Trophoblast cell (in vitro differentiated cells and primary cell): Measurements from ENCODE around the gene ASIC4.

Source experiments
- DNase-seq, 2 donors: peaks; one replicate each; pipeline ENCODE4 v3.0.0-alpha.2; 2016
- H2AFZ ChIP-seq: 2 replicates; pipeline ENCODE4 v1.6.1; 2013; ENCODE audit warnings: low read length, moderate library complexity, mild to moderate bottlenecking; ENCODE audit not compliant: insufficient read depth, poor library complexity
- H2AK5ac ChIP-seq: 2 replicates; pipeline ENCODE4 v1.6.1; 2013; ENCODE audit warnings: mild to moderate bottlenecking, low read length
- H2BK120ac ChIP-seq: 2 replicates; pipeline ENCODE4 v1.6.1; 2013; ENCODE audit warnings: low read length, mild to moderate bottlenecking, moderate library complexity; ENCODE audit not compliant: insufficient read depth, poor library complexity
- H2BK12ac ChIP-seq: 2 replicates; pipeline ENCODE4 v1.6.1; 2013; ENCODE audit warnings: mild to moderate bottlenecking, low read length, moderate library complexity
- H2BK5ac ChIP-seq: 2 replicates; pipeline ENCODE4 v1.6.1; 2013; ENCODE audit warnings: low read length, low read depth, moderate library complexity, mild to moderate bottlenecking; ENCODE audit not compliant: poor library complexity
- H3K14ac ChIP-seq: 2 replicates; pipeline ENCODE4 v1.6.1; 2013; ENCODE audit warnings: mild to moderate bottlenecking, low read length
- H3K18ac ChIP-seq: 2 replicates; pipeline ENCODE4 v1.6.1; 2013; ENCODE audit warnings: mild to moderate bottlenecking, low read length
- H3K23ac ChIP-seq: 2 replicates; pipeline ENCODE4 v1.6.1; 2013; ENCODE audit warnings: low read length
- H3K27ac ChIP-seq: 2 replicates; pipeline ENCODE4 v1.5.1; 2013; ENCODE audit warnings: low read depth, mild to moderate bottlenecking, inconsistent platforms, low read length, moderate library complexity
- H3K27me3 ChIP-seq: 2 replicates; pipeline ENCODE4 v1.6.1; 2013; ENCODE audit warnings: inconsistent platforms, mild to moderate bottlenecking, low read length, moderate library complexity; ENCODE audit not compliant: insufficient read depth
- H3K36me3 ChIP-seq, 2 experiments: 1 replicate in 1 of 2; 2 replicates in 1 of 2; pipeline ENCODE4 v1.6.1; 2013; ENCODE audit warnings: low read length in 2 of 2, mild to moderate bottlenecking in 2 of 2, moderate library complexity in 1 of 2; ENCODE audit not compliant: insufficient read depth in 2 of 2, control insufficient read depth in 1 of 2
- H3K4ac ChIP-seq: 2 replicates; pipeline ENCODE4 v1.6.1; 2013; ENCODE audit warnings: low read depth, mild to moderate bottlenecking, low read length, moderate library complexity
- H3K4me1 ChIP-seq, 2 experiments: 1 replicate in 1 of 2; 2 replicates in 1 of 2; pipeline ENCODE4 v1.6.1; 2013; ENCODE audit warnings: low read length in 2 of 2, mild to moderate bottlenecking in 2 of 2, moderate library complexity in 1 of 2; ENCODE audit not compliant: insufficient read depth in 2 of 2, control insufficient read depth in 1 of 2
- H3K4me2 ChIP-seq: 2 replicates; pipeline ENCODE4 v1.6.1; 2013; ENCODE audit warnings: inconsistent platforms, mild to moderate bottlenecking, low read length, moderate library complexity
- H3K4me3 ChIP-seq: 2 replicates; pipeline ENCODE4 v1.5.1; 2013; ENCODE audit warnings: mild to moderate bottlenecking, low read depth, low read length, inconsistent platforms
- H3K79me1 ChIP-seq: one replicate; pipeline ENCODE4 v1.6.1; 2013; ENCODE audit warnings: low read length
- H3K79me2 ChIP-seq: 2 replicates; pipeline ENCODE4 v1.6.1; 2013; ENCODE audit warnings: low read length, mild to moderate bottlenecking; ENCODE audit not compliant: control insufficient read depth, insufficient read depth, poor library complexity
- H3K9ac ChIP-seq: 2 replicates; pipeline ENCODE4 v1.6.1; 2013; ENCODE audit warnings: mild to moderate bottlenecking, low read length
- H3K9me3 ChIP-seq: 2 replicates; pipeline ENCODE4 v1.6.1; 2013; ENCODE audit warnings: low read depth, mild to moderate bottlenecking, control low read depth, inconsistent platforms, low read length; ENCODE audit not compliant: insufficient read depth
- H4K12ac ChIP-seq: 2 replicates; pipeline ENCODE4 v1.6.1; 2013; ENCODE audit warnings: low read depth, mild to moderate bottlenecking, low read length, moderate library complexity
- H4K8ac ChIP-seq: 2 replicates; pipeline ENCODE4 v1.6.1; 2013; ENCODE audit warnings: low read depth, mild to moderate bottlenecking, low read length, moderate library complexity
- H4K91ac ChIP-seq: one replicate; pipeline ENCODE4 v1.6.1; 2013; ENCODE audit warnings: low read depth, mild to moderate bottlenecking, low read length, moderate library complexity
- WGBS: extraction: QIAGEN DNeasy Blood & Tissue Kit; methylation state at CpG from one replicate; pipeline ENCODE4 v1.1.7; 2013; ENCODE audit warnings: missing lambda C conversion rate; ENCODE audit not compliant: insufficient read length, insufficient coverage; ENCODE audit errors: extremely low coverage; 5-methylcytosine and 5-hydroxymethylcytosine counted together

ASIC4 gene

GRCh38 chr2:219468410-219469185 is 45.7 kb upstream of the ASIC4 start:
- no peak overlapping the region for H3K4me2 ChIP-seq
- H2AK5ac ChIP-seq: no peak overlapping the region
- no peak overlapping the region for H3K18ac ChIP-seq
- H4K91ac ChIP-seq: no peak overlapping the region
- no CpG with 5 or more reads among the region's 23 CpGs for WGBS
- peaks cover 3% of the 10 kb centered on the region for H3K9me3 ChIP-seq
- no peak overlapping the region for H2BK12ac ChIP-seq
- peak overlapping the region; percentile 18 for H2BK120ac ChIP-seq
- no peak for DNase-seq
- no peak overlapping the region for H3K27ac ChIP-seq
- H4K12ac ChIP-seq: no peak overlapping the region
- no peak overlapping the region for H3K23ac ChIP-seq
- no peak overlapping the region for H3K14ac ChIP-seq
- H3K4me1 ChIP-seq: peaks cover 6 to 8% of the 10 kb centered on the region in 2 experiments
- H4K8ac ChIP-seq: no peak overlapping the region
- no peaks in the 10 kb centered on the region for H3K79me1 ChIP-seq
- no peaks in the 10 kb centered on the region for H3K27me3 ChIP-seq
- no peak overlapping the region for H2BK5ac ChIP-seq
- no peaks in the 10 kb centered on the region for H3K79me2 ChIP-seq
- H3K4me3 ChIP-seq: no peak overlapping the region
- peaks cover 2 to 8% of the 10 kb centered on the region in 2 experiments for H3K36me3 ChIP-seq
- H2AFZ ChIP-seq: no peak overlapping the region
- no peak overlapping the region for H3K4ac ChIP-seq
- no peak overlapping the region for H3K9ac ChIP-seq

DNA sequence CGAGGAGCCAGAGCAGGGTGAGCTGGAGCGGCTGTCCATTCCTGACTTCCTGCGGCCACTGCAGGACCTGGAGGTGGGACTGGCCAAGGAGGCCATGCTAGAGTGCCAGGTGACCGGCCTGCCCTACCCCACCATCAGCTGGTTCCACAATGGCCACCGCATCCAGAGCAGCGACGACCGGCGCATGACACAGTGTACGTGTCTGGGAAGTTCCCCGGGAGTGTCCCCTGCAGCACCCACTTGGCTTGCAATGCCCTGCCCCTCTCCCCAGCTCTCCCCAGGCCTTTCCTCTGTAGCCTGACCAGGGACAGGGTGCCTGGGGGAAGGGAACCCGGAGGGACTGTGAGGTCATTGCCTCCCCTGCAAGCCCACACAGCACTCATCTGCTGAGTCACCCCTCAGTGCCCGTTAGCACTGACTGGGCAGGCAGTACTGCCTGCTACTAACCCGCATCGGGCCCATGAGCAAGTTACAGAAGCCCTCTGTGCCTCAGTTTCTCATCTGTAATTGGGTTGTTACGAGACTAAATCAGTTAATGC is 45.0 kb upstream of the ASIC4 start:
- Histone ChIP-seq H3K4me1 (peaks cover 7 to 8% of the 10 kb centered on the region in 2 experiments), H3K27ac (no peak overlapping the region), H3K9me3 (peaks cover 3% of the 10 kb centered on the region), H3K18ac (no peak overlapping the region), H4K8ac (no peak overlapping the region), H2AFZ (no peak overlapping the region), H2AK5ac (no peak overlapping the region), H2BK120ac (peak overlapping the region; percentile 18), H3K4ac (no peak overlapping the region), H2BK12ac (no peak overlapping the region), H3K4me2 (no peak overlapping the region), H3K14ac (no peak overlapping the region), H3K27me3 (no peaks in the 10 kb centered on the region), H3K23ac (no peak overlapping the region), H4K91ac (no peak overlapping the region), H3K9ac (no peak overlapping the region), H3K4me3 (no peak overlapping the region), H3K79me1 (no peaks in the 10 kb centered on the region), H4K12ac (no peak overlapping the region), H2BK5ac (no peak overlapping the region), H3K79me2 (no peaks in the 10 kb centered on the region), H3K36me3 (peaks cover 2 to 8% of the 10 kb centered on the region in 2 experiments)
- peak; percentile 40 to 47 for DNase-seq
- no CpG with 5 or more reads among the region's 16 CpGs for WGBS

GRCh38 chr2:219470429-219470828 is 43.9 kb upstream of the ASIC4 start:
- H3K9ac ChIP-seq: no peak overlapping the region
- H4K91ac ChIP-seq: no peak overlapping the region
- H4K12ac ChIP-seq: no peak overlapping the region
- no peak overlapping the region for H2AK5ac ChIP-seq
- no peak overlapping the region for H2BK120ac ChIP-seq
- no CpG with 5 or more reads among the region's 4 CpGs for WGBS
- no peak overlapping the region for H2AFZ ChIP-seq
- no peak overlapping the region for H3K18ac ChIP-seq
- H3K4me3 ChIP-seq: no peak overlapping the region
- no peak overlapping the region for H3K27ac ChIP-seq
- no peak overlapping the region for H2BK5ac ChIP-seq
- H3K9me3 ChIP-seq: peaks cover 3% of the 10 kb centered on the region
- H3K36me3 ChIP-seq: peaks cover 2 to 4% of the 10 kb centered on the region in 2 experiments
- peaks cover 7 to 8% of the 10 kb centered on the region in 2 experiments for H3K4me1 ChIP-seq
- H3K27me3 ChIP-seq: no peaks in the 10 kb centered on the region
- H3K4ac ChIP-seq: no peak overlapping the region
- DNase-seq: no peak
- no peak overlapping the region for H3K4me2 ChIP-seq
- no peak overlapping the region for H3K14ac ChIP-seq
- H2BK12ac ChIP-seq: no peak overlapping the region
- no peak overlapping the region for H4K8ac ChIP-seq
- H3K79me1 ChIP-seq: no peaks in the 10 kb centered on the region
- H3K23ac ChIP-seq: no peak overlapping the region
- H3K79me2 ChIP-seq: no peaks in the 10 kb centered on the region

- no peak overlapping the region for H2AFZ ChIP-seq
- no peak overlapping the region for H3K27ac ChIP-seq
- no peak overlapping the region for H3K4me3 ChIP-seq
- H3K4ac ChIP-seq: no peak overlapping the region
- H2BK12ac ChIP-seq: no peak overlapping the region
- H2BK120ac ChIP-seq: no peak overlapping the region
- no peaks in the 10 kb centered on the region for H3K79me2 ChIP-seq
- H3K4me2 ChIP-seq: no peak overlapping the region
- H3K79me1 ChIP-seq: no peaks in the 10 kb centered on the region
- no peak overlapping the region for H4K12ac ChIP-seq
- H3K14ac ChIP-seq: no peak overlapping the region
- no CpG with 5 or more reads among the region's 22 CpGs for WGBS
- H4K8ac ChIP-seq: no peak overlapping the region
- no peak overlapping the region for H2BK5ac ChIP-seq
- H3K4me1 ChIP-seq: peaks cover 7 to 8% of the 10 kb centered on the region in 2 experiments
- no peak overlapping the region for H3K9ac ChIP-seq
- H3K9me3 ChIP-seq: no peaks in the 10 kb centered on the region
- DNase-seq: no peak
- no peak overlapping the region for H3K23ac ChIP-seq
- H4K91ac ChIP-seq: no peak overlapping the region
- H2AK5ac ChIP-seq: no peak overlapping the region
- no peaks in the 10 kb centered on the region for H3K36me3 ChIP-seq
- H3K18ac ChIP-seq: no peak overlapping the region
- H3K27me3 ChIP-seq: no peaks in the 10 kb centered on the region
Observed at GRCh38 chr2:219471476-219472371, 42.6 kb upstream of the ASIC4 start.
